Regular cardiac myocyte (primary cell): ENCODE measurements around the gene MMP26. TPM values are rescaled to one million over a fixed set of nuclear protein-coding genes. Genes with fewer than 3 reads are reported as not detected.

Experiments used
- total RNA-seq: library from RNA; depleted of rRNA; stranded (reverse); fragments of >200 nt; gene quantifications from 2 replicates; pipeline ENCODE4 v1.2.3, GENCODE V29; 2014

MMP26 gene
- not detected in 2 replicates for total RNA-seq

DNA sequence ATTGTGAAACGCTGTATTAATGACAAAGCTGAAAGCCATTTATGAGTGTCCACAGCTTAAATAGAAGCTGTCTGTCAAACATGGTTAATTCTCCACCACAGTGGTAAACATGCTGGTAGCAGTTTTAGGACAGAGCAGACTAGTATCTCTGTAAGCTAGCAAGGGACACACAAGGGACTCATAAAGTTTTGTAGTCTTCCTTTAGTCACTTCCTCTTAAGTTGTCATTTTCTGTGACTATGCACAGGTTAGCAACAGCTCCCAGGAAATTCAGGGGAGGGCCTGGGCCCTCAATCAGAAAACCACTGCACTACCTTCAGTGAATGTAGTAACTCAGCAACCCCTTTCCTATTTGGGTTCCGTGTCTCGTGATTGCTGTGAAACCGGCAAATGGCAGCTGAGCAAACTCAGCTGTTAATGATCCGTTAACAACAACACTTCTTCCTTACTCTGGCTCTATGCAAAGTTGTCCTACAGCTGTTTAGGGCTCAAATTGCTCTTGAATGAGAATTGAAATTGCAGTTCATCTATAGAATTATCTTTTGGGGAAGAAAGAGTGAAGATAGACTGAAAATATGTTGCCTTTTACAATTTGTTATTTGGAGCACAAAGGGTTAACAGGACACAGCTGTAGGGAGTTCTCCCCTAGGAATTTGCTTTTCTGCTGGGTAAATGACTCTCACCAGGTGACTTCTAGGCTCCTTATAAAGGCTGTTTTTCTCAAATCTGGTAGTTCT, at the start of gene MMP26:
Gene MMP26, plus strand, starts transcription at position 731 of the 736 bp plus-strand sequence.

DNA sequence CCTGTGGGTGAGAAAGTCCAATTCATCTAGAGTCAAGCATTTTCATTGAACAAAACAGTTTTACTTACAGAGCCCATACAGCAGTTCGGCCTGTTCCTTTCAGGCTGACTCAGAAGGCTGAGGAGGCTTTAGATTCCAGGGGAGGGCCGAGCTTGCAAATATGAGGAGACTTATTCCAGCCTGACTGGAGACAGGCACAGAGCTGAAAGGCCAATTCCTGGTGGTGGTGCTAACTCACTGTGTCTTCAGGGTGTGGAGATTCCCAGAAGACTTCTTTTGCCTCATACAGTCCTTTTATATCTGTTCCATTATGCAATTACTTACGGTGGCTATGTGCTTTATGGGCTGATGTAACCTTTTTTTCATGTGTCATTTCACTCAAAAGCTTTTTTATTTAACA, 7.0 kb upstream of the MMP26 start, which contains the start of gene OR51E2:
Gene OR51E2, minus strand, starts transcription at position 269 of the 400 bp plus-strand sequence. CDS start 15,142 bp downstream, outside the sequence.

Other genes starting within 250 kb of the MMP26 start
- not detected in 2 replicates for gene OR52K1, start 222.1 kb upstream of the MMP26 start, total RNA-seq
- gene OR52M1, start 159.6 kb upstream of the MMP26 start, total RNA-seq: not detected in 2 replicates
- not detected in 2 replicates for gene OR52I2, start 123.0 kb upstream of the MMP26 start, total RNA-seq
- not detected in 2 replicates for gene OR52I1, start 110.7 kb upstream of the MMP26 start, total RNA-seq
- gene TRIM68, start 96.6 kb upstream of the MMP26 start, total RNA-seq: 7.7 and 11.0 TPM in 2 replicates
- not detected in 2 replicates for gene OR51D1, start 67.3 kb upstream of the MMP26 start, total RNA-seq
- gene OR51E1, start 60.8 kb upstream of the MMP26 start, total RNA-seq: not detected in 2 replicates
- gene OR51E2, start 6.9 kb upstream of the MMP26 start, total RNA-seq: 0.19 and 0.56 TPM in 2 replicates
- not detected in 2 replicates for gene OR51F1, start 65.2 kb downstream of the MMP26 start, total RNA-seq
- gene OR52R1, start 99.6 kb downstream of the MMP26 start, total RNA-seq: not detected in 2 replicates
- gene OR51F2, start 116.5 kb downstream of the MMP26 start, total RNA-seq: not detected in 2 replicates
- not detected in 2 replicates for gene OR51S1, start 144.4 kb downstream of the MMP26 start, total RNA-seq
- gene OR51T1, start 177.1 kb downstream of the MMP26 start, total RNA-seq: not detected in 2 replicates
- not detected in 2 replicates for gene OR51A7, start 199.0 kb downstream of the MMP26 start, total RNA-seq
- gene OR51G2, start 214.6 kb downstream of the MMP26 start, total RNA-seq: not detected in 2 replicates
- not detected in 2 replicates for gene OR51G1, start 219.6 kb downstream of the MMP26 start, total RNA-seq
- gene OR51A4, start 242.8 kb downstream of the MMP26 start, total RNA-seq: under 0.01 TPM in 1 of 2 replicates, not detected in the other